ENCODE data around the gene TDRD12. TPM values are rescaled to one million over a fixed set of nuclear protein-coding genes. Genes with fewer than 3 reads are reported as not detected.
"Not testable (repeated sequence)": the region's sequence is repeated elsewhere in the genome, so short reads cannot be mapped to it uniquely, and the experiment has no call there.

TDRD12 gene
- total and polyA plus RNA-seq, 2 donors (not counting 1 experiment from before 2014, with no cell fraction given): 0.17 TPM; not detected in 1

DNA sequence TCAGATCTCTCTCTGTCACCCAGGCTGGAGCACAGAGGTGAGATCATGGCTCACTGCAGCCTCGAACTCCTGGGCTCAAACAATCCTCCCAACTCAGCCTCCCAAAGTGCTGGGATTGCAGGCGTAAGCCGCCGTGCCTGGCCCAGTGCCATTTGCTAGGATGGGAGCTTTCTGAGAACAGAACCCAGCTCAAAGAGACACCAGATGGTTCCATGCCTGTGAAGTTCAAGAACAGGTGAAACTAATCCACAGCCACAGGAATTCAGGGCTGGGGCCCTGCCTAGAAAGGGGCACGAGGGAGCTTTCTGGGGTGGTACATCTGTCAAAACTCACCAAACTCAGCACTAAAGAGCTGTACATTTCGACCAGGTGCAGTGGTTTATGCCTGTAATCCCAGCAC, 145.8 kb downstream of the TDRD12 start:
- no peak overlapping the region for H3K4me2 ChIP-seq (ENCODE audit: extremely low read depth, insufficient read depth, low read length)
- H3K4me3 ChIP-seq (replicated peaks in 1 of 4; ENCODE audit: control extremely low read depth in 1 of 4, insufficient read depth in 1 of 4, low read depth in 3 of 4, low read length in 4 of 4): no peak overlapping the region
- no peak for TF ChIP-seq EZH2 (IDR thresholded peaks at IDR 0.05; ENCODE audit: low read length, missing control alignments)
- TF ChIP-seq, protein P1, sequence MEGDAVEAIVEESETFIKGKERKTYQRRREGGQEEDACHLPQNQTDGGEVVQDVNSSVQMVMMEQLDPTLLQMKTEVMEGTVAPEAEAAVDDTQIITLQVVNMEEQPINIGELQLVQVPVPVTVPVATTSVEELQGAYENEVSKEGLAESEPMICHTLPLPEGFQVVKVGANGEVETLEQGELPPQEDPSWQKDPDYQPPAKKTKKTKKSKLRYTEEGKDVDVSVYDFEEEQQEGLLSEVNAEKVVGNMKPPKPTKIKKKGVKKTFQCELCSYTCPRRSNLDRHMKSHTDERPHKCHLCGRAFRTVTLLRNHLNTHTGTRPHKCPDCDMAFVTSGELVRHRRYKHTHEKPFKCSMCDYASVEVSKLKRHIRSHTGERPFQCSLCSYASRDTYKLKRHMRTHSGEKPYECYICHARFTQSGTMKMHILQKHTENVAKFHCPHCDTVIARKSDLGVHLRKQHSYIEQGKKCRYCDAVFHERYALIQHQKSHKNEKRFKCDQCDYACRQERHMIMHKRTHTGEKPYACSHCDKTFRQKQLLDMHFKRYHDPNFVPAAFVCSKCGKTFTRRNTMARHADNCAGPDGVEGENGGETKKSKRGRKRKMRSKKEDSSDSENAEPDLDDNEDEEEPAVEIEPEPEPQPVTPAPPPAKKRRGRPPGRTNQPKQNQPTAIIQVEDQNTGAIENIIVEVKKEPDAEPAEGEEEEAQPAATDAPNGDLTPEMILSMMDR (conservative IDR thresholded peaks at IDR 0.05 in 1 of 2, IDR thresholded peaks at IDR 0.05 in 1 of 2; ENCODE audit: low read depth in 1 of 2, low read length in 2 of 2): no peak
- no peak overlapping the region for H3K9ac ChIP-seq (ENCODE audit: insufficient read depth, low read length)
- H3K79me2 ChIP-seq (ENCODE audit: control insufficient read depth, insufficient read depth, low read length): no peaks in the 10 kb centered on the region
- no peaks in the 10 kb centered on the region for H3K9me3 ChIP-seq (ENCODE audit: control insufficient read depth, insufficient read depth, low read depth, low read length)
- H2AFZ ChIP-seq (ENCODE audit: low read length): no peak overlapping the region
- no peak overlapping the region for H3K27ac ChIP-seq (ENCODE audit: insufficient read depth, low read length)
- no peak for DNase-seq (ENCODE audit: low read depth in 2 of 2)
- no peaks in the 10 kb centered on the region for H3K36me3 ChIP-seq (ENCODE audit: control insufficient read depth, insufficient read depth, low read length)
- H3K4me1 ChIP-seq (ENCODE audit: control insufficient read depth, extremely low read depth, insufficient read depth, low read length): no peaks in the 10 kb centered on the region
- H4K20me1 ChIP-seq (ENCODE audit: control insufficient read depth, extremely low read depth, insufficient read depth, low read length): no peaks in the 10 kb centered on the region
- H3K27me3 ChIP-seq (ENCODE audit: control insufficient read depth, insufficient read depth, low read length): no peaks in the 10 kb centered on the region

DNA sequence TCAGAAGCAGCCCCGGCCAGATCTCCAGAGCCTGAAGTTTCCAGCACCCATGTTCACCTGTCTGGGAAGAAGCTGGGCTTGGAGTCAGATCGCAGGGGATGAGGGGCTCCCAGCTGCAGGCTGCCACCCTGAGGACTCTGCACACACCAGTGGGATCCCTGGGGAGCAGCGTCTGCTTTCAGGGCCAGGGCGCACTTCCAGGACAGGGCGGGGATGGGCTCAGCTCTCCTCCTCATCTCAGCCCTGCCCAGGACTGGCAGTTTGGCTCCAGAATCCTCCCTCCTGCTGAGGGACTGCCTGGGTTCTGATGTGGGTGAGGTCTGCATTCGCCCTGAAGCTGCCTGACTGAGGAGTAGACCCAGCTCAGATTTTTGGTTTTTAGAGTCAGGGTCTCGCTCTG, 146.5 kb downstream of the TDRD12 start:
- no peak for DNase-seq (ENCODE audit: low read depth in 2 of 2)
- no peaks in the 10 kb centered on the region for H4K20me1 ChIP-seq (ENCODE audit: control insufficient read depth, extremely low read depth, insufficient read depth, low read length)
- TF ChIP-seq, protein P1 (conservative IDR thresholded peaks at IDR 0.05 in 1 of 2, IDR thresholded peaks at IDR 0.05 in 1 of 2; ENCODE audit: low read depth in 1 of 2, low read length in 2 of 2): no peak
- TF ChIP-seq EZH2 (IDR thresholded peaks at IDR 0.05; ENCODE audit: low read length, missing control alignments): no peak
- H3K4me3 ChIP-seq (replicated peaks in 1 of 4; ENCODE audit: control extremely low read depth in 1 of 4, insufficient read depth in 1 of 4, low read depth in 3 of 4, low read length in 4 of 4): no peak overlapping the region
- H3K9ac ChIP-seq (ENCODE audit: insufficient read depth, low read length): no peak overlapping the region
- no peaks in the 10 kb centered on the region for H3K36me3 ChIP-seq (ENCODE audit: control insufficient read depth, insufficient read depth, low read length)
- no peak overlapping the region for H3K27ac ChIP-seq (ENCODE audit: insufficient read depth, low read length)
- no peaks in the 10 kb centered on the region for H3K79me2 ChIP-seq (ENCODE audit: control insufficient read depth, insufficient read depth, low read length)
- H3K9me3 ChIP-seq (ENCODE audit: control insufficient read depth, insufficient read depth, low read depth, low read length): no peaks in the 10 kb centered on the region
- H3K4me1 ChIP-seq (ENCODE audit: control insufficient read depth, extremely low read depth, insufficient read depth, low read length): no peaks in the 10 kb centered on the region
- H3K27me3 ChIP-seq (ENCODE audit: control insufficient read depth, insufficient read depth, low read length): no peaks in the 10 kb centered on the region
- H3K4me2 ChIP-seq (ENCODE audit: extremely low read depth, insufficient read depth, low read length): no peak overlapping the region
- H2AFZ ChIP-seq (ENCODE audit: low read length): no peak overlapping the region

DNA sequence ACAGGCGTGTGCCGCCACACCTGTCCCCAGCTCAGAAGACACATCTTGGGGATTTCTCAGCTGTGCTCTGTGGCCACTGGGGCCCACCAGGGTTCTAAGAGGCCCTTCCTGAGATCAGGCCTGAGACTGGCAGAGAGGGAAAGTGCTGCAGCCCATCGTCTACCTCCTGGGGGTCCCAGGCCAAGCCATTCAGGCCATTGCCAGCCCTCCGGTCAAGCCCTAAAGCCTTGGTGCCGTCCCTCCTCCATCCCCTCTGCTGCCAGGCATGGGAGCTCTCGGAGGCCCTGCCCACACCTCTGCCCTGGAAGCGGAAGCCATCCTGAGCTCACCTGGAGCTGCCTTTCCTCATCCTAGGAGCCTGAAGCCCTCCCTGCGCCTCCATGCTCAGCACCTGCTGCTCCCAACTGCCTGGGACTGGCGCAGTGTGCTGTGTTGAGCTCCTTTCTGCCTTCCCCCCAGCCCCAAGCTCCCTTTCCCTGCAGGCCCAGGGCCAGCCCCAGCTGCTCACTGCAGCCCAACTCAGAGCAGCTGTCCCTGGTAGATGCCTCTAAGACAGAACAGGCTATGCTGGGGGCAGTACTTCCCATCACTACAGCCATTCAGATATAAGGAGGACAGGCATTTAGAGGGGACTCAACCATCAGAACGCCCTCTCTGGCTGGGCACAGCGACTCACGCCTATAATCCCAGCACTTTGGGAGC, 147.1 kb downstream of the TDRD12 start:
- no peaks in the 10 kb centered on the region for H3K27me3 ChIP-seq (ENCODE audit: control insufficient read depth, insufficient read depth, low read length)
- TF ChIP-seq, protein P1 (conservative IDR thresholded peaks at IDR 0.05 in 1 of 2, IDR thresholded peaks at IDR 0.05 in 1 of 2; ENCODE audit: low read depth in 1 of 2, low read length in 2 of 2): no peak
- no peak for TF ChIP-seq EZH2 (IDR thresholded peaks at IDR 0.05; ENCODE audit: low read length, missing control alignments)

DNA sequence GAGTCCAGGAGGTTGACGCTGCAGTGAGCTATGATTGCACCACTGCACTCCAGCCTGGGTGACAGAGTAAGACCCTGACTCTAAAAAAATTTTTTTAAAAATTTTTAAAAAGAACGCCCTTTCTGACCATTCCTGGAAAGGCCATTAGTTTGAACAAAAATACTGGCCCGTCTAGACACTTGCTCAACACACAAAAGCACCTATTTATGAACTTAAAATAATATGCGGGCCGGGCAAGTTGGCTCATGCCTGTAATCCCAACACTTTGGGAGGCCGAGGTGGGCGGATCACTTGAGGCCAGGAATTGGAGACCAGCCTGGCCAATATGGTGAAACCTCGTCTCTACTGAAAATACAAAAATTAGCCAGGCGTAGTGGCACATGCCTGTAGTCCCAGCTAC, 147.9 kb downstream of the TDRD12 start:
- not testable (repeated sequence) for H3K27ac ChIP-seq (ENCODE audit: insufficient read depth, low read length); H3K27me3 ChIP-seq (ENCODE audit: control insufficient read depth, insufficient read depth, low read length); H3K9ac ChIP-seq (ENCODE audit: insufficient read depth, low read length); H3K79me2 ChIP-seq (ENCODE audit: control insufficient read depth, insufficient read depth, low read length); H2AFZ ChIP-seq (ENCODE audit: low read length); H3K4me2 ChIP-seq (ENCODE audit: extremely low read depth, insufficient read depth, low read length); H3K36me3 ChIP-seq (ENCODE audit: control insufficient read depth, insufficient read depth, low read length); H4K20me1 ChIP-seq (ENCODE audit: control insufficient read depth, extremely low read depth, insufficient read depth, low read length); H3K9me3 ChIP-seq (ENCODE audit: control insufficient read depth, insufficient read depth, low read depth, low read length); H3K4me1 ChIP-seq (ENCODE audit: control insufficient read depth, extremely low read depth, insufficient read depth, low read length); H3K4me3 ChIP-seq (replicated peaks in 1 of 4; ENCODE audit: control extremely low read depth in 1 of 4, insufficient read depth in 1 of 4, low read depth in 3 of 4, low read length in 4 of 4); DNase-seq (ENCODE audit: low read depth in 2 of 2)

More for the DNA sequence above, 147.1 kb downstream of the TDRD12 start:
- no peak overlapping the region for H3K4me2 ChIP-seq (ENCODE audit: extremely low read depth, insufficient read depth, low read length)
- no peak overlapping the region for H2AFZ ChIP-seq (ENCODE audit: low read length)
- no peak for DNase-seq (ENCODE audit: low read depth in 2 of 2)
- no peaks in the 10 kb centered on the region for H3K9me3 ChIP-seq (ENCODE audit: control insufficient read depth, insufficient read depth, low read depth, low read length)
- H3K27ac ChIP-seq (ENCODE audit: insufficient read depth, low read length): no peak overlapping the region
- H4K20me1 ChIP-seq (ENCODE audit: control insufficient read depth, extremely low read depth, insufficient read depth, low read length): no peaks in the 10 kb centered on the region
- H3K9ac ChIP-seq (ENCODE audit: insufficient read depth, low read length): no peak overlapping the region
- no peaks in the 10 kb centered on the region for H3K79me2 ChIP-seq (ENCODE audit: control insufficient read depth, insufficient read depth, low read length)
- H3K4me3 ChIP-seq (replicated peaks in 1 of 4; ENCODE audit: control extremely low read depth in 1 of 4, insufficient read depth in 1 of 4, low read depth in 3 of 4, low read length in 4 of 4): no peak overlapping the region
- H3K4me1 ChIP-seq (ENCODE audit: control insufficient read depth, extremely low read depth, insufficient read depth, low read length): no peaks in the 10 kb centered on the region
- H3K36me3 ChIP-seq (ENCODE audit: control insufficient read depth, insufficient read depth, low read length): no peaks in the 10 kb centered on the region

All from fibroblast of lung (primary cell).